Lower lobe of right lung (tissue), 2 donors: ENCODE data around the gene KIFC1. TPM values are rescaled to one million over a fixed set of nuclear protein-coding genes. Genes with fewer than 3 reads are reported as not detected.
"Not testable (repeated sequence)": the region's sequence is repeated elsewhere in the genome, so short reads cannot be mapped to it uniquely, and the experiment has no call there.

Source experiments
- ATAC-seq, 2 donors: fragments of 200-7000 bp; cut with Tn5 transposase; one replicate each; pipeline ENCODE4 v1.9.1; 2020 to 2022; ENCODE audit warnings: mild to moderate bottlenecking in 2 of 2, moderate library complexity in 2 of 2
- DNase-seq: peaks from one replicate; pipeline ENCODE4 v3.0.0-alpha.2; 2020
- H3K27ac ChIP-seq: fragments of 200-600 bp; one replicate; pipeline ENCODE4 v1.8.0; 2022
- H3K27me3 ChIP-seq: fragments of 200-600 bp; one replicate; pipeline ENCODE4 v1.8.0; 2022; ENCODE audit warnings: low read depth
- H3K36me3 ChIP-seq: fragments of 200-600 bp; one replicate; pipeline ENCODE4 v1.8.0; 2022; ENCODE audit warnings: mild to moderate bottlenecking
- H3K4me1 ChIP-seq: fragments of 200-600 bp; one replicate; pipeline ENCODE4 v1.8.0; 2022
- H3K4me3 ChIP-seq: fragments of 200-600 bp; one replicate; pipeline ENCODE4 v1.8.0; 2022; ENCODE audit warnings: mild to moderate bottlenecking
- H3K9me3 ChIP-seq: fragments of 200-600 bp; one replicate; pipeline ENCODE4 v1.8.0; 2022
- CTCF ChIP-seq: fragments of 200-600 bp; IDR thresholded peaks from one replicate; pipeline ENCODE4 v1.8.0; 2022; ENCODE audit warnings: antibody characterized with exemption, mild to moderate bottlenecking
- intact Hi-C: fragments of 100-400 bp; cut with DNase I; formaldehyde crosslinking; loops from one replicate; pipeline ENCODE4 v1.11.0; 2022
- long read RNA-seq: library from polyadenylated mRNA; unstranded; transcript quantifications from one replicate; pipeline ENCODE4 v2.0.0, GENCODE V29; 2021
- total RNA-seq: library from RNA; stranded (reverse); fragmentation: NEBNext Ultra II Directional; extraction: Animal tissue kit (Norgen Biotek cat#: 25700); gene quantifications from one replicate; pipeline ENCODE4 v1.2.1, GENCODE V29; 2021
- donor health status: DM: no; HTN: yes; CAD: no; lungs with severe emphysema.

KIFC1 gene
- total RNA-seq, result 2.7 TPM
- long read RNA-seq, partial matches to known transcripts, result 2 of 4 reads
- long read RNA-seq, other reads (novel, unspliced or antisense), result 0 of 4 reads

- peak; percentile 100 for DNase-seq
- intact Hi-C loops, result no loop called here
- H3K27me3 ChIP-seq, result no peaks in the 10 kb centered on the region
These were observed at the start of gene KIFC1 for GRCh38 chr6:33391278-33391921. Gene KIFC1, plus strand, starts transcription at chr6:33391823. Its CDS starts 163 bp downstream, at chr6:33391986.

GRCh38 chr6:33343606-33343952, 48.0 kb upstream of the KIFC1 start:
- H3K9me3 ChIP-seq, H3K4me3 ChIP-seq, DNase-seq, intact Hi-C loops, ATAC-seq, H3K36me3 ChIP-seq, H3K27me3 ChIP-seq: not testable (repeated sequence)
- peak overlapping the region; percentile 49 for H3K27ac ChIP-seq
- H3K4me1 ChIP-seq, result peaks cover 14% of the 10 kb centered on the region

More at GRCh38 chr6:33391278-33391921, at the start of gene KIFC1:
- Histone ChIP-seq H3K27ac (peak within 1 kb of the TSS; percentile 90), H3K36me3 (no peaks in the 10 kb centered on the region), H3K4me1 (peaks cover 17% of the 10 kb centered on the region), H3K4me3 (peak within 1 kb of the TSS; percentile 60), H3K9me3 (no peaks in the 10 kb centered on the region)
- peak; percentile 97 for TF ChIP-seq CTCF
- ATAC-seq, result peak; percentile 97 to 98

GRCh38 chr6:33343953-33344611, 47.5 kb upstream of the KIFC1 start:
- Histone ChIP-seq H3K4me1 (peaks cover 14% of the 10 kb centered on the region), H3K27ac (peak overlapping the region; percentile 49), H3K4me3 (no peak overlapping the region), H3K9me3 (no peaks in the 10 kb centered on the region), H3K27me3 (no peaks in the 10 kb centered on the region), H3K36me3 (no peaks in the 10 kb centered on the region)
- intact Hi-C loops, result no loop called here
- no peak for DNase-seq
- ATAC-seq, result peak; percentile 27 to 59
- no peak for TF ChIP-seq CTCF

GRCh38 chr6:33344701-33345697, 46.6 kb upstream of the KIFC1 start:
- intact Hi-C loops, result no loop called here
- DNase-seq (peak; percentile 88), ATAC-seq (peak; percentile 85 to 86)
- Histone ChIP-seq H3K27ac (peak overlapping the region; percentile 67), H3K4me1 (peaks cover 14% of the 10 kb centered on the region), H3K4me3 (peak overlapping the region; percentile 45), H3K9me3 (no peaks in the 10 kb centered on the region), H3K36me3 (no peaks in the 10 kb centered on the region), H3K27me3 (no peaks in the 10 kb centered on the region)
- peak; percentile 66 for TF ChIP-seq CTCF

- intact Hi-C loops, H3K36me3 ChIP-seq, H3K27me3 ChIP-seq, H3K9me3 ChIP-seq, DNase-seq: not testable (repeated sequence)
- peaks cover 14% of the 10 kb centered on the region for H3K4me1 ChIP-seq
- peak overlapping the region; percentile 45 for H3K4me3 ChIP-seq
- H3K27ac ChIP-seq, result peak overlapping the region; percentile 67
- ATAC-seq, result peak in 1 of 2 donors; percentile 35
These were observed 44.7 kb upstream of the KIFC1 start for GRCh38 chr6:33346972-33347371.

GRCh38 chr6:33347816-33348215, 43.8 kb upstream of the KIFC1 start:
- H3K27me3 ChIP-seq, result no peaks in the 10 kb centered on the region
- peak overlapping the region; percentile 45 for H3K4me3 ChIP-seq

GRCh38 chr6:33355860-33356259, 35.8 kb upstream of the KIFC1 start:
- intact Hi-C loops, H3K9me3 ChIP-seq, H3K27me3 ChIP-seq, ATAC-seq, H3K4me3 ChIP-seq, H3K36me3 ChIP-seq, H3K4me1 ChIP-seq, H3K27ac ChIP-seq, DNase-seq: not testable (repeated sequence)

More at GRCh38 chr6:33347816-33348215, 43.8 kb upstream of the KIFC1 start:
- H3K4me1 ChIP-seq, result peaks cover 14% of the 10 kb centered on the region
- ATAC-seq (no peak), DNase-seq (no peak)
- no peak for TF ChIP-seq CTCF
- intact Hi-C loops, result no loop called here
- no peaks in the 10 kb centered on the region for H3K36me3 ChIP-seq
- H3K27ac ChIP-seq, result peak overlapping the region; percentile 24
- no peaks in the 10 kb centered on the region for H3K9me3 ChIP-seq
